HepG2 (cell line): ENCODE measurements around the gene TRIM67. TPM values are rescaled to one million over a fixed set of nuclear protein-coding genes. Genes with fewer than 3 reads are reported as not detected.

ENCODE experiments used
- ATF7 ChIP-seq, 2 experiments: fragments of 450-650 bp in 1 of 2; sonication (generic) in 1 of 2; formaldehyde crosslinking in 1 of 2; IDR thresholded peaks; 2 replicates each; pipeline versions ENCODE4 v1.4.0 to v1.6.1; 2016 to 2020; ENCODE audit warnings: antibody characterized with exemption in 1 of 2, mild to moderate bottlenecking in 1 of 2, missing genetic modification reagents in 1 of 2
- CAMTA2 ChIP-seq: sonication (generic); formaldehyde crosslinking; IDR thresholded peaks from 2 replicates; pipeline ENCODE4 v1.4.0; 2020; ENCODE audit warnings: mild to moderate bottlenecking, missing genetic modification reagents, borderline replicate concordance
- GTF2F1 ChIP-seq: fragments of 150-350 bp; IDR thresholded peaks from 2 replicates; pipeline ENCODE4 v1.6.1; 2014; ENCODE audit warnings: low read length
- GTF3A ChIP-seq: sonication (generic); formaldehyde crosslinking; conservative IDR thresholded peaks from 2 replicates; pipeline ENCODE4 v1.4.0; 2020; ENCODE audit warnings: mild to moderate bottlenecking, missing genetic modification reagents
- MXI1 ChIP-seq: IDR thresholded peaks from 3 replicates; pipeline ENCODE4 v1.6.1; 2012; ENCODE audit warnings: low read depth, low read length, inconsistent platforms, borderline replicate concordance
- MZF1 ChIP-seq: sonication (generic); formaldehyde crosslinking; IDR thresholded peaks from 2 replicates; pipeline ENCODE4 v1.8.1; 2023; ENCODE audit warnings: mild to moderate bottlenecking, missing genetic modification reagents, borderline replicate concordance
- NFIC ChIP-seq: IDR thresholded peaks from 2 replicates; pipeline ENCODE4 v1.6.1; 2012; ENCODE audit warnings: mild to moderate bottlenecking, low read length, inconsistent platforms
- SRY ChIP-seq: sonication (generic); formaldehyde crosslinking; IDR thresholded peaks from 2 replicates; pipeline ENCODE4 v1.8.0; 2022; ENCODE audit warnings: mild to moderate bottlenecking, missing genetic modification reagents
- SYNCRIP ChIP-seq: fragments of 200-400 bp; formaldehyde crosslinking; IDR thresholded peaks from 2 replicates; pipeline ENCODE4 v1.6.1; 2018; ENCODE audit warnings: mild to moderate bottlenecking, low read depth, low read length; ENCODE audit not compliant: insufficient read depth
- TBP ChIP-seq: sonication (generic); formaldehyde crosslinking; IDR thresholded peaks from 2 replicates; pipeline ENCODE4 v1.5.0; 2020; ENCODE audit warnings: missing genetic modification reagents
- ZBTB14 ChIP-seq: sonication (generic); formaldehyde crosslinking; IDR thresholded peaks from 2 replicates; pipeline ENCODE4 v1.4.0; 2020; ENCODE audit warnings: missing genetic modification reagents
- ZNF557 ChIP-seq: sonication (generic); formaldehyde crosslinking; IDR thresholded peaks from 2 replicates; pipeline ENCODE4 v1.4.0; 2020; ENCODE audit warnings: missing genetic modification reagents
- ZNF839 ChIP-seq: sonication (generic); formaldehyde crosslinking; IDR thresholded peaks from 2 replicates; pipeline ENCODE4 v1.4.0; 2020; ENCODE audit warnings: missing genetic modification reagents, mild to moderate bottlenecking, borderline replicate concordance
- ZSCAN21 ChIP-seq: sonication (generic); formaldehyde crosslinking; IDR thresholded peaks from 2 replicates; pipeline ENCODE4 v1.8.0; 2022; ENCODE audit warnings: mild to moderate bottlenecking, missing genetic modification reagents, moderate library complexity, borderline replicate concordance
- polyA plus RNA-seq, 8 experiments: library from polyadenylated mRNA; depleted of rRNA in 3 of 8; stranded (reverse) in 7 of 8; unstranded in 1 of 8; fragments of >200 nt; fragmentation: Illumina TruSeq in 4 of 8; extraction: Trizol in 4 of 8; gene quantifications; 2 replicates each; pipeline versions ENCODE4 v1.2.1 to v1.2.3, GENCODE V29; 2011 to 2016; ENCODE audit warnings: low read depth in 4 of 8, missing spikeins in 1 of 8, mixed read lengths in 1 of 8; ENCODE audit not compliant: insufficient read depth in 1 of 8
- total RNA-seq, 5 experiments: library from RNA; depleted of rRNA; stranded (reverse); fragments of >200 nt; fragmentation: Illumina TruSeq; extraction: Trizol; gene quantifications; 2 replicates each; pipeline ENCODE4 v1.2.3, GENCODE V29; 2016; ENCODE audit warnings: low read depth in 1 of 5
- TF ChIP-seq, protein P1 (sequence below), 2 experiments: fragments of 450-650 bp in 1 of 2; sonication (generic) in 1 of 2; formaldehyde crosslinking in 1 of 2; IDR thresholded peaks; 2 replicates each; pipeline versions ENCODE4 v1.6.1 to v1.8.0; 2016 to 2022; ENCODE audit warnings: antibody characterized with exemption in 1 of 2, mild to moderate bottlenecking in 1 of 2, missing genetic modification reagents in 1 of 2
- TF ChIP-seq, protein P2 (sequence below): sonication (generic); formaldehyde crosslinking; IDR thresholded peaks from 2 replicates; pipeline ENCODE4 v1.4.0; 2020; ENCODE audit warnings: mild to moderate bottlenecking, low read depth, missing genetic modification reagents
- TF ChIP-seq, protein P3 (sequence below): IDR thresholded peaks from 2 replicates; pipeline ENCODE4 v1.6.1; 2018; ENCODE audit warnings: missing genetic modification reagents

TRIM67 gene
- total and polyA plus RNA-seq, 2 of the 13 experiments (the other 11 are each of a cell fraction or from before 2014, with no cell fraction given): not detected

GRCh38 chr1:231194843-231195516 lies 33.1 kb downstream of the TRIM67 start (continued):
- TF ChIP-seq, protein P1, sequence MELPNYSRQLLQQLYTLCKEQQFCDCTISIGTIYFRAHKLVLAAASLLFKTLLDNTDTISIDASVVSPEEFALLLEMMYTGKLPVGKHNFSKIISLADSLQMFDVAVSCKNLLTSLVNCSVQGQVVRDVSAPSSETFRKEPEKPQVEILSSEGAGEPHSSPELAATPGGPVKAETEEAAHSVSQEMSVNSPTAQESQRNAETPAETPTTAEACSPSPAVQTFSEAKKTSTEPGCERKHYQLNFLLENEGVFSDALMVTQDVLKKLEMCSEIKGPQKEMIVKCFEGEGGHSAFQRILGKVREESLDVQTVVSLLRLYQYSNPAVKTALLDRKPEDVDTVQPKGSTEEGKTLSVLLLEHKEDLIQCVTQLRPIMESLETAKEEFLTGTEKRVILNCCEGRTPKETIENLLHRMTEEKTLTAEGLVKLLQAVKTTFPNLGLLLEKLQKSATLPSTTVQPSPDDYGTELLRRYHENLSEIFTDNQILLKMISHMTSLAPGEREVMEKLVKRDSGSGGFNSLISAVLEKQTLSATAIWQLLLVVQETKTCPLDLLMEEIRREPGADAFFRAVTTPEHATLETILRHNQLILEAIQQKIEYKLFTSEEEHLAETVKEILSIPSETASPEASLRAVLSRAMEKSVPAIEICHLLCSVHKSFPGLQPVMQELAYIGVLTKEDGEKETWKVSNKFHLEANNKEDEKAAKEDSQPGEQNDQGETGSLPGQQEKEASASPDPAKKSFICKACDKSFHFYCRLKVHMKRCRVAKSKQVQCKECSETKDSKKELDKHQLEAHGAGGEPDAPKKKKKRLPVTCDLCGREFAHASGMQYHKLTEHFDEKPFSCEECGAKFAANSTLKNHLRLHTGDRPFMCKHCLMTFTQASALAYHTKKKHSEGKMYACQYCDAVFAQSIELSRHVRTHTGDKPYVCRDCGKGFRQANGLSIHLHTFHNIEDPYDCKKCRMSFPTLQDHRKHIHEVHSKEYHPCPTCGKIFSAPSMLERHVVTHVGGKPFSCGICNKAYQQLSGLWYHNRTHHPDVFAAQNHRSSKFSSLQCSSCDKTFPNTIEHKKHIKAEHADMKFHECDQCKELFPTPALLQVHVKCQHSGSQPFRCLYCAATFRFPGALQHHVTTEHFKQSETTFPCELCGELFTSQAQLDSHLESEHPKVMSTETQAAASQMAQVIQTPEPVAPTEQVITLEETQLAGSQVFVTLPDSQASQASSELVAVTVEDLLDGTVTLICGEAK (IDR thresholded peaks at IDR 0.05): no peak
- TF ChIP-seq, protein P1 (CRISPR knock-in tag; IDR thresholded peaks at IDR 0.05): no peak
- TF ChIP-seq SRY (CRISPR knock-in tag) (no peak), ZSCAN21 (CRISPR knock-in tag) (no peak), CAMTA2 (CRISPR knock-in tag) (no peak), NFIC (peak; percentile 54; the same call in 1 of the 2 replicates), SYNCRIP (no peak), MXI1 (no peak; the same call in 2 of the 3 replicates), ZBTB14 (no peak), TBP (CRISPR knock-in tag) (no peak), ZNF557 (CRISPR knock-in tag) (no peak), MZF1 (no peak), GTF3A (CRISPR knock-in tag) (no peak), ATF7 (IDR thresholded peaks at IDR 0.05) (no peak), ATF7 (CRISPR knock-in tag; IDR thresholded peaks at IDR 0.05) (no peak), GTF2F1 (no peak), ZNF839 (CRISPR knock-in tag) (no peak)
- TF ChIP-seq, protein P2, sequence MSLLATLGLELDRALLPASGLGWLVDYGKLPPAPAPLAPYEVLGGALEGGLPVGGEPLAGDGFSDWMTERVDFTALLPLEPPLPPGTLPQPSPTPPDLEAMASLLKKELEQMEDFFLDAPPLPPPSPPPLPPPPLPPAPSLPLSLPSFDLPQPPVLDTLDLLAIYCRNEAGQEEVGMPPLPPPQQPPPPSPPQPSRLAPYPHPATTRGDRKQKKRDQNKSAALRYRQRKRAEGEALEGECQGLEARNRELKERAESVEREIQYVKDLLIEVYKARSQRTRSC: no peak
- TF ChIP-seq, protein P3, sequence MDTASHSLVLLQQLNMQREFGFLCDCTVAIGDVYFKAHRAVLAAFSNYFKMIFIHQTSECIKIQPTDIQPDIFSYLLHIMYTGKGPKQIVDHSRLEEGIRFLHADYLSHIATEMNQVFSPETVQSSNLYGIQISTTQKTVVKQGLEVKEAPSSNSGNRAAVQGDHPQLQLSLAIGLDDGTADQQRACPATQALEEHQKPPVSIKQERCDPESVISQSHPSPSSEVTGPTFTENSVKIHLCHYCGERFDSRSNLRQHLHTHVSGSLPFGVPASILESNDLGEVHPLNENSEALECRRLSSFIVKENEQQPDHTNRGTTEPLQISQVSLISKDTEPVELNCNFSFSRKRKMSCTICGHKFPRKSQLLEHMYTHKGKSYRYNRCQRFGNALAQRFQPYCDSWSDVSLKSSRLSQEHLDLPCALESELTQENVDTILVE (CRISPR knock-in tag): peak; percentile 68
